NCI-H2081 treated with DMSO at 0.1 percent for 48 hours (cell line): Measurements from ENCODE around the gene TRIM17.

Source experiments
- DNase-seq: peaks from one replicate; lab custom pipeline; 2025; lab: John Stamatoyannopoulos, UW

The TRIM17 gene

GRCh38 chr1:228400692-228401454 is 15.8 kb downstream of the TRIM17 start:
- DNase-seq: no peak

GRCh38 chr1:228400237-228400651 is 16.4 kb downstream of the TRIM17 start:
- DNase-seq: no peak

GRCh38 chr1:228399531-228400236 is 17.0 kb downstream of the TRIM17 start:
- no peak for DNase-seq

- no peak for DNase-seq
Measured at GRCh38 chr1:228398741-228399461, 17.8 kb downstream of the TRIM17 start.

GRCh38 chr1:228397966-228398365 is 18.7 kb downstream of the TRIM17 start:
- no peak for DNase-seq

GRCh38 chr1:228396770-228397662 is 19.6 kb downstream of the TRIM17 start:
- no peak for DNase-seq

- no peak for DNase-seq
Measured at GRCh38 chr1:228394571-228395394, 21.9 kb downstream of the TRIM17 start.

GRCh38 chr1:228393811-228394570 is 22.7 kb downstream of the TRIM17 start:
- DNase-seq: no peak

- DNase-seq: no peak
Measured at GRCh38 chr1:228393268-228393701, 23.4 kb downstream of the TRIM17 start.

GRCh38 chr1:228392111-228392936 is 24.3 kb downstream of the TRIM17 start:
- no peak for DNase-seq

- no peak for DNase-seq
Measured at GRCh38 chr1:228391411-228392020, 25.1 kb downstream of the TRIM17 start.

- no peak for DNase-seq
Measured at GRCh38 chr1:228390649-228391048, 26.0 kb downstream of the TRIM17 start.

- no peak for DNase-seq
Measured at GRCh38 chr1:228387321-228387720, 29.3 kb downstream of the TRIM17 start.

- no peak for DNase-seq
Measured at GRCh38 chr1:228385232-228385631, 31.4 kb downstream of the TRIM17 start.

- no peak for DNase-seq
Measured at GRCh38 chr1:228383773-228384172, 32.9 kb downstream of the TRIM17 start.

- no peak for DNase-seq
Measured at GRCh38 chr1:228381356-228381755, 35.3 kb downstream of the TRIM17 start.

GRCh38 chr1:228379666-228380065 is 37.0 kb downstream of the TRIM17 start:
- DNase-seq: no peak

GRCh38 chr1:228378873-228379460 is 37.7 kb downstream of the TRIM17 start:
- DNase-seq: no peak
